Glutamatergic neuron (in vitro differentiated cells): ENCODE results near the gene SERHL2. TPM values are rescaled to one million over a fixed set of nuclear protein-coding genes. Genes with fewer than 3 reads are reported as not detected.
"Not testable (repeated sequence)": the region's sequence is repeated elsewhere in the genome, so short reads cannot be mapped to it uniquely, and the experiment has no call there.

ENCODE experiments used
- DNase-seq: peaks from one replicate; pipeline ENCODE4 v3.0.0; 2022
- H3K27ac Mint-ChIP-seq: one replicate; pipeline ENCODE4 v1.8.0; 2020; ENCODE audit warnings: mild to moderate bottlenecking, mixed read lengths, inconsistent platforms; ENCODE audit not compliant: unreplicated experiment
- H3K27me3 Mint-ChIP-seq: one replicate; pipeline ENCODE4 v1.8.0; 2020; ENCODE audit warnings: mild to moderate bottlenecking, moderate library complexity, mixed read lengths, inconsistent platforms; ENCODE audit not compliant: unreplicated experiment
- H3K36me3 Mint-ChIP-seq: one replicate; pipeline ENCODE4 v1.8.0; 2020; ENCODE audit warnings: mild to moderate bottlenecking, mixed read lengths, inconsistent platforms; ENCODE audit not compliant: unreplicated experiment
- H3K4me1 Mint-ChIP-seq: one replicate; pipeline ENCODE4 v1.8.0; 2020; ENCODE audit warnings: mild to moderate bottlenecking, low read depth, mixed read lengths, inconsistent platforms; ENCODE audit not compliant: unreplicated experiment
- H3K4me3 Mint-ChIP-seq: one replicate; pipeline ENCODE4 v1.8.0; 2020; ENCODE audit warnings: mild to moderate bottlenecking, mixed read lengths, inconsistent platforms; ENCODE audit not compliant: unreplicated experiment
- H3K9me3 Mint-ChIP-seq: one replicate; pipeline ENCODE4 v1.8.0; 2020; ENCODE audit warnings: mild to moderate bottlenecking, moderate library complexity, mixed read lengths, inconsistent platforms; ENCODE audit not compliant: unreplicated experiment
- CTCF ChIP-seq: fragments of 200-600 bp; sonication (generic); IDR thresholded peaks from one replicate; pipeline ENCODE4 v1.5.0; 2021; ENCODE audit not compliant: partially characterized antibody, unreplicated experiment
- total RNA-seq: library from RNA; stranded (reverse); fragmentation: NEBNext Ultra II Directional; extraction: Animal tissue kit (Norgen Biotek cat#: 25700); gene quantifications from one replicate; pipeline ENCODE4 v1.2.1, GENCODE V29; 2021; ENCODE audit not compliant: unreplicated experiment

SERHL2 gene
- total RNA-seq, 1 donor from 2014 or later, result 4.4 TPM

GRCh38 chr22:42602470-42602869, 48.7 kb downstream of the SERHL2 start:
- no peak for DNase-seq
- peaks cover 3% of the 10 kb centered on the region for H3K4me1 Mint-ChIP-seq
- H3K27ac Mint-ChIP-seq, result no peak overlapping the region
- peaks cover 4% of the 10 kb centered on the region for H3K27me3 Mint-ChIP-seq
- H3K36me3 Mint-ChIP-seq, result peaks cover 5% of the 10 kb centered on the region
- no peak for TF ChIP-seq CTCF
- H3K4me3 Mint-ChIP-seq, result no peak overlapping the region
- H3K9me3 Mint-ChIP-seq, result peaks cover 6% of the 10 kb centered on the region

GRCh38 chr22:42603427-42603826, 49.7 kb downstream of the SERHL2 start:
- H3K27ac Mint-ChIP-seq, result peak overlapping the region; percentile 11
- peaks cover 4% of the 10 kb centered on the region for H3K27me3 Mint-ChIP-seq
- H3K4me3 Mint-ChIP-seq, result no peak overlapping the region
- peaks cover 6% of the 10 kb centered on the region for H3K9me3 Mint-ChIP-seq
- peaks cover 4% of the 10 kb centered on the region for H3K4me1 Mint-ChIP-seq
- peaks cover 5% of the 10 kb centered on the region for H3K36me3 Mint-ChIP-seq
- TF ChIP-seq CTCF, result no peak
- DNase-seq, result no peak

GRCh38 chr22:42604403-42604802, 50.6 kb downstream of the SERHL2 start:
- no peak for DNase-seq
- no peak overlapping the region for H3K27ac Mint-ChIP-seq
- no peak overlapping the region for H3K4me3 Mint-ChIP-seq
- peaks cover 5% of the 10 kb centered on the region for H3K36me3 Mint-ChIP-seq
- peaks cover 6% of the 10 kb centered on the region for H3K9me3 Mint-ChIP-seq
- no peak for TF ChIP-seq CTCF
- H3K4me1 Mint-ChIP-seq, result peaks cover 10% of the 10 kb centered on the region
- peaks cover 4% of the 10 kb centered on the region for H3K27me3 Mint-ChIP-seq

- DNase-seq, H3K27me3 Mint-ChIP-seq, H3K27ac Mint-ChIP-seq, H3K4me3 Mint-ChIP-seq, H3K9me3 Mint-ChIP-seq, H3K36me3 Mint-ChIP-seq: not testable (repeated sequence)
- peaks cover 10% of the 10 kb centered on the region for H3K4me1 Mint-ChIP-seq
Observed at GRCh38 chr22:42607641-42608040, 53.9 kb downstream of the SERHL2 start.

- no peak for DNase-seq
- Mint-ChIP-seq H3K27ac (no peak overlapping the region), H3K9me3 (peaks cover 4% of the 10 kb centered on the region), H3K4me3 (no peak overlapping the region), H3K36me3 (peaks cover 5% of the 10 kb centered on the region), H3K27me3 (peaks cover 5% of the 10 kb centered on the region), H3K4me1 (peaks cover 16% of the 10 kb centered on the region)
- TF ChIP-seq CTCF, result no peak
Observed at GRCh38 chr22:42608136-42608822, 54.5 kb downstream of the SERHL2 start.
